Stimulated activated CD4-positive, alpha-beta T cell treated with anti-CD3 and anti-CD28 coated beads, Interleukin-2, amount 100 ng/mL, for 24 hours (primary cell): ENCODE results near the gene RHNO1.
"Not testable (repeated sequence)": the region's sequence is repeated elsewhere in the genome, so short reads cannot be mapped to it uniquely, and the experiment has no call there.

Source experiments
- DNase-seq, 2 donors: peaks; one replicate each; pipeline ENCODE4 v3.0.0-alpha.2; 2020

RHNO1 gene

DNA sequence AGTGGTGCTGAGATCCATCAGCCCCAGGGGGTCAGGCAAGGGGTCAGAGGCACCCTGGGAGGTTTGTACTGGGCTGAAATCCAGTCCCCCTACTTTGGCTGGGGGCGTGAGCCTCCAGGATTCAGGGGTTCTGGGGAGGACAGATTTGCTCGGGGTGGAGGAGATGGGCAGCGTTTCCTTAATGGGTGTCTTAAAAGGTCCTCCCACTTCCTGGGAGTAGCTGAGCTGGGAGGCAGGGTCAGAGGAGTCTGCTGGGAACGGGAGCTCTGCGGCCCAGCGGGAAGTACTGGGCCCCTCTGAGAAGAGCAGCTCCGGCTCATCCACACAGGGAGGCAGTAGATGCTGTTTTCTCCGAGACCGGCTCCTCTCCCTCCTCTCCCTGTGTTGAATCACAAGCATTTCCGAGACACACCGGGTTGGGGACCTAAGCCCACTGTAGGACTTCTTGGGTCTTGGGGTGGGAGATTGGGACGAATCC lies 18.0 kb upstream of the RHNO1 start:
- no peak for DNase-seq

DNA sequence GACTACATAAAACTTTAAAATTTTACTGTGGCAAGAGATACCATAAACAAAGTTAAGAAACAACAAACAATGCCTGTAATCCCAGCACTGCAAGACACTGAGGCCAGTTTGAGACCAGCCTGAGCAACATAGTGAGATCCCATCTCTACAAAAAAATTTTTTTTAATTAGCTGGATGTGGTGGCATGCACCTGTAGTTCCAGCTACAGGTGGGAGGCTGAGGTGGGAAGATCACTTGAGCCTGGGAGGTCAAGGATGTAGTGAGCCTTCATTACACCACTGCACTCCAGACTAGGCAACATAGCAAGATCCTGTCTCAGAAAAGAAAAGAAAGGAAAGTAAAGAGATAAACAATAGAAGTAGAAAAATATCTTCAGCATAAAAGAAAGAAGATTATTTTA lies 16.9 kb upstream of the RHNO1 start:
- no peak for DNase-seq

DNA sequence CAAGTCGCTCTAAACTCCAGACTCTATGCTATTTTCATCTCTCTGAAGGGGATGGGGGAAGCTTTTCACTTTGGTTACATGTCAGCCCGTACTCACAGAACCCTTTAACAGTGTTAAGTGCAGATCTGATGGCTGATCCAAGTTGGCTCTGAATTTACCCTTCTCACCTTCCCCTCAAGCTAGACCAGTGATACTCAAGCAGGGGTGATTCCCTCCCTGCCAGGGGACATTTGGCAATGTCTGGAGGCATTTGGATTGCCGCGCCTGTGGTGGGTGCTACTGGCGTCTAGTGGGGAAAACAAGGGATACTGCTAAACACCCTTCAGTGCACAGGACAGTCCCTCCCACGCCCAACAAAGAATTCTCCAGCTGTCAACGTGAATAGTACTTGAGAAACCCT lies 14.1 kb upstream of the RHNO1 start:
- no peak for DNase-seq

DNA sequence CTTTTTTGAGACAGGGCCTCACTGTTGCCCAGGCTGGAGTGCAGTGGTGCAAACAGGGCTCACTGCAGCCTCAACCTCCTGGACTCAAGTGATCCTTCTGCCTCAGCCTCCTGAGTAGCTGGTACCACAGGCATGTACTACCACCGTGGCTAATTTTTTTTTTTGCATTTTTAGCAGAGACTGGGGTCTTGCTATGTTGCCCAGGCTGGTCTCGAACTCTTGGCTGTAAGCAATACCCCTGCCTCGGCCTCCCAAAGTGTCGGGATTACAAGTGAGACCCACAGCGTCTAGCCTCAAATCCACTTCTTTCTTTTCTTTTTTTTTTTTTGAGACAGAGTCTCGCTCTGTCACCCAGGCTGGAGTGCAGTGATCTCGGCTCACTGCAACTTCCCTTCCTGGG lies 13.6 kb upstream of the RHNO1 start:
- not testable (repeated sequence) for DNase-seq

DNA sequence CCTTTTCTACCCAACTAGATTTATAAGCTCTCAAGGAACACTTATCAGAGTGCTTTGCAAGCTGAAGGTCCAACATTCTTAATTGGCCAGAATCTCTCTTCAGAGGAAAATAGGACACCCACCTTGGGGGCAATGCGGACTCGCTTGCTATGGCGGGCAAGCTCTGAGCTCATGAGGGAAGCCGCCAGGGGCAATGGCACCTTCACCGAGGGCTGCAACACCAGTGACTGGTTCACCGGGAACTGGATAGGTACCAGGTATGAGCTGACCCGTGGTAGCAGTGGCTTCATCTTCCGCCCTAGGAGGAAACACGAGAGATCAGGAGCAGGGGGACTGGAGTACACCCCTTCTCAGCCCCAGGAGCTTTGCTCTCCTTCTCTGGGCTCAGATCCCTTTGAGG lies 12.8 kb upstream of the RHNO1 start:
- no peak for DNase-seq

DNA sequence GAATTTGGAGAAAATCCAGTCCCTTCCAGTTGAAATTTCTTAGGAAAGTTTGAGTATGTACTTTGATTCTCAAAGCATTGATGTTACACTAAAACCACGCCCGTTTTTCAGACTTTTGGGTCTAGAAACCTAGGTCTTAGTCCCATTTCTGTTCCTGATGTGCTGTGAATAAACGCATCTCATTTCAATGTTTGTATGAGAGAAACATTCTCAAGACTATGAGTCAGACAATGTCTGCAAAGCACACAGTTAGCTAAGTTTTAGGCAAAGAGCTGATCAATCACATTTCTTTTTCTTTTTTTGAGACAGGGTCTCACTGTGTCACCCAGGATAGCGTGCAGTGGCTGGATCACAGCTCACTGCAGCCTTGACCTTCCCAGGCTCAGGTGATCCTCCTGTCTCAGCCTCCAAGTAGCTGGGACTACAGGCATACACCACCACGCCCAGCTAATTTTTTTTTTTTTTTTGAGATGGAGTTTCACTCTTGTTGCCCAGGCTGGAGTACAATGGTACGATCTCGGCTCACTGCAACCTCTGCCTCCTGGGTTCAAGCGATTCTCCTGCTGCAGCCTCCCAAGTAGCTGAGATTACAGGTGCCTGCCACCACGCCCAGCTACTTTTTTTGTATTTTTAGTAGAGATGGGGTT lies 7.9 kb upstream of the RHNO1 start:
- DNase-seq = not testable (repeated sequence)

DNA sequence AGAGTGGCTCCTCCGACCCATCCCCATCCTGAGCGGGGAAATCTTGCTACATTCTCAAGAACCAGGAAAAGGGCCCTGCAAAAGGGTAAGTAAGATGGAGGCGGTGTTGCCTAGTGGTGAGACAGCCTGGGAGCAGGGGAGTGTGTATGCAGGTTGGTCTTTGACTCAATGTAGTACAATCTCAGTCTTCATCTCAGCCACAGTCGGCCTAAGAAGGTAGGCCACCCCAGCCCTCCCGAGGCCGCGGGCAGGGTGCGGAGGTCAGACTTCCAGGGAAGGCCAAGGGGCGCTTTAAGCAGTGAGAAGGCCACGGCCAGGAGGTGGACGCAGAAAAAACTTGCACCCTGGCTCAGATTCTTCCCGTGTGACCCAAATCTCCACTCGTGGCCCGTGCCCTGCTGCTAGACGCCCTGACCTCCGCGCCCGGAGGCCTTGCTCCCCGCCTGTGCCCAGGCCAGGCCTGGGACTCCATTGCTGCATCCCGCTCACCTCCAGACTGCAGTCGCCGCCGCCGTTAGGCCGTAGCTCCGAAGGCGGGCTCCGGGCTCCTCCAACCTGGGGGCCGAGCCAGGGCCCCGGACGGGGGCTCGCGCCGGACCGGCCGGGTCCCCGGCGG lies 484 bp upstream of the RHNO1 start:
- DNase-seq = peak in 1 of 2 donors; percentile 39

DNA sequence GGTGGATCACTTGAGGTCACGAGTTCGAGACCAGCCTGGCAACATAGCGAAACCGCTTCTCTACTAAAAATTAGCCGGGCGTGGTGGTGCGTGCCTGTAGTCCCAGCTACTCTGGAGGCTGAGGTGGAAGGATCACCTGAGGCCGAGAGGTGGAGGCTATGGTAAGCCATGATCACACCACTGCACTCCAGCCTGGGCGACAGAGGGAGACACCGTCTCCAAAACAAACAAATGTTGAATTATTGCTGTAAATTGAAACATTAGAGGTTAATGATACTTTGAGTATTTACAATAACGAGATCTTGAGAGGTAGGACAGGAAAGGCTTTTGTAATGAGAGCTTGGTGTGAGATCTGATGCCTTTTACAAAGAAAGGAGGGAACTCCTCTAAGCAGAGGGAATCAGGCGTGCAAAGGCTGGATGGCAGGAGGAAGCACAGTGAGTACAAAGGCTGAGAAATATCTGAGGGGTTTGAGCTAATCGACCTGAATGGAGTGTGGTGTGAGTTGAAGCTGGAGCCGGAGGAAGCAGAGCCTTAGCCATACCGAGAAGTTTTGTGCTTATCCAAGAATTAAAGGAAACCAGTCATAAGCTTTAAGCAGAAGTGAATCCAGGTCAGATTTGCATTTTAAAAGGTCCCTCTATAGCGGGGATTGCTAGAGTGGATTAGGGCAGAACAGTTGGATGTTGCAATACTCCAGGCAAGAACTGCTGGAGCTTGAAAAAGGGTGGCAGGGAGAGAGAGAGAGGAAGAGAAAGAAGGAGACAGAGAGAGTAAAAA lies 1.1 kb downstream of the RHNO1 start:
- DNase-seq = peak in 1 of 2 donors; percentile 23

DNA sequence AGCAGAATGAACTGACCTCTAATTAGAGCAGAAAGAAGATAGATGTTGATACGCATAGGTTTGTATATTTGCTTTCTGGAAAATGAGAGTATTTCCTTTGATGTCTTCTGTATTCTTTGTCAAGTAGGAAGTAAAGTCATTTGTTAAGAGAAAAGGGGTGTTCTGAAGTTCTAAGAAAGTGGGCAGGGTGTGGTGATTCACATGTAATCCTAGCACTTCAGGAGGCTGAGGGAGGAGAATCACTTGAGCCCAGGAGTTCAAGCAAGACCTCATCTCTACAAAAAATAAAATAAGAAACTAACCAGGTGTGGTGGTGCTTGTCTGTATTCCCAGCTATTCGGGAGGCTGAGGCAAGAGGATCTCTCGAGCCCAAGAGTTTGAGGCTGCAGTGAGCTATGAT lies 2.8 kb downstream of the RHNO1 start:
- no peak for DNase-seq

DNA sequence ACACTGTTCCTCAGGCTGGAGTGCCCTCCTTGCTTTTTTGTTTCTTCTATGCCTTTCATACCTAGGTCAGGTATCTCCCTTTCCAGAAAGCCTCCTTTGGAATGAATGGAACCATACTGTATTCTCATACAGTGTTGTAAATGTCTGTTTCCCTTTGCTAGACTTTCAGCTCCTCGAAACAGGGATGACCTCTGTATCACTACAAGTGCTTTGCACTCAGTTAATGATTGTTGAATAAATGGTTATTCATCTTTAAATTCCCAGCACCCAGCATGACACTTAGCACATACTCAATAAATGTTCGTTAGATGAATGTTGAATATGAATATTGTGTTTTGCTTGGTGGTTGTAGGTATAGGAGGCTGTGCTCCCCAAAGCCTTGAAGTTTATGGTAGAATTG lies 7.8 kb downstream of the RHNO1 start:
- no peak for DNase-seq

DNA sequence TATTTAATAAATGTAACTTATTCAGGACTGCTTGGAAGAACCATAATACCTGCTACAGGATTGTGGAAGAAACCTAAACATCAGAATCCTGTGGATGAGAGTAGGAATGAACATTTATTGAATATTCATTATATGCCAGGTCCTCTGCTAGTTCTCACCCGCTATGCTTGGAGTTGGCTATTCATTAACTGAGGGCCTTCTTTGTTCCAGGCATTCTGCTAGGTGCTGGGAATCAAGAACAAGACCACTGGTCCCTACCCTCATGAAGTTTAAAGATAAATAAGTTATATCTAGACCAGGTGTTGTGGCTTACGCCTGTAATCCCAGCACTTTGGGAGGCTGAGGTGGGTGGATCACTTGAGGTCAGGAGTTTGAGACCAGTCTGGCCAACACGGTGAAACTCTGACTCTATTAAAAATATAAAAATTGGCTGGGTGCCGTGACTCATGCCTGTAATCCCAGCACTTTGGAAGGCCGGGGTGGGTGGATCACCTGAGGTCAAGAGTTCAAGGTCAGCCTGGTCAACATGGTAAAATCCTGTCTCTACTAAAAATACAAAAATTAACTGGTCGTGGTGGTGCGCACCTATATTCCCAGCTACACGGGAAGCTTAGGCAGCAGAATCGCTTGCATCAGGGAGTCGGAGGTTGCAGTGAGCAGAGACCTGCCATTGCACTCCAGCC lies 9.9 kb downstream of the RHNO1 start:
- no peak for DNase-seq

DNA sequence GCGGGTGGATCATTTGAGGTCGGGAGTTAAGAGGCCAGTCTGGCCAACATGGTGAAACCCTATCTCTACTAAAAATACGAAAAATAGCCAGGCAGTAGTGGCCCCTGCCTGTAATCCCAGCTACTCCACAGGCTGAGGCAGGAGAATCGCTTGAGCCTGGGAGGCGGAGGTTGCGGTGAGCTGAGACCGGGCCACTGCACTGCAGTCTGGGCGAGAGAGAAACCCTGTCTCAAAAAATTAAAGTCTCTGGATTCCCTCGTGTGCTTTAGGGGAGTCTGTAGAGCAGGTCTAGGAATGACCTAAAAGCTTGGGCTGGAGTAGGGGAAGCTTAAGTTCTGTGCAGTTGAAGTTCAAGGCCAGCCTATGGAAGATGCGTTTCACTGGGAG lies 13.0 kb downstream of the RHNO1 start:
- DNase-seq = no peak

DNA sequence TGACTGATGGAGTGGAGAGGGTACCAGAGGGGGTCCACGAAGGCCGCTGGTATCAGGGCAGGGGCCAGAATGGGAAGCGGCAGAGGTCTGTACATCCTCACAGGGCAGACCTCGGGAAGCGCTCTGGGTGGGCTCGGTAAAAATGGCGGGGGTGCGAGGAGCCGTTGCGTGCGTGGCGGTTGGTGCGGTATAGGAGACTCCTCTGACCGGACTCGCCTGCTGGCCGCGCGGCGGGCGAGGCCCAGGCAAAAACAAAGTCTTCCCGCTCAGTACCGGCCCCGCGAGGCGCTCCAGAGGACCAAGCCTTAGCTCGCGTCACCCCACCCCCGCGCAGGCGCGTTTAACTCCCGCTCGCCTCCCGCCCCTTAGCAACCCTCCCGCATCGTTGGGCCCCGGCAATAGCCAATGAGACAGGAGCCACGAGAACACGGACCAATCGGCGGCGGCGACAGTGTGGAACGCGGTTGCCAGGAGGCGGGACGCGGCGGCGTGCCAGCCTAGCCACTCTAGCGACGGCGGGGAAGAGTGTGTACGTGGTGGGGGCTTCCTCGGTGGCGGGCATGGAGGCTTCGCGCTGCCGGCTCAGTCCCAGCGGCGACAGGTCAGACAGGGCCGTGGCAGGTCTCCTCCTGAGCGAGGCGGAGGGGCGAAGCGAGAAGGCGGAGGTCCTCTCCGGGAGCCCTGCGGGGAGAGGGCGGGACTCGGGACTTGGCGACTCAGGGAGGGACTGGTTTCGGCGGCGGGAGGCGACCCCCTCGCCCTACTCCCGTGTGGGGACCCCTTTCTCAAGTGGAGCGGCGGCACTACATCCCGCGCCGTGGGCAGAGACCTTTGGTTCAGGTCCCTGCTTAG lies 13.6 kb downstream of the RHNO1 start, which contains the start of gene TULP3:
Gene TULP3 (plus strand): TSS at position 504 of the 852 bp plus-strand sequence. CDS start 57 bp downstream, at position 561.
- DNase-seq = peak; percentile 97 to 98

DNA sequence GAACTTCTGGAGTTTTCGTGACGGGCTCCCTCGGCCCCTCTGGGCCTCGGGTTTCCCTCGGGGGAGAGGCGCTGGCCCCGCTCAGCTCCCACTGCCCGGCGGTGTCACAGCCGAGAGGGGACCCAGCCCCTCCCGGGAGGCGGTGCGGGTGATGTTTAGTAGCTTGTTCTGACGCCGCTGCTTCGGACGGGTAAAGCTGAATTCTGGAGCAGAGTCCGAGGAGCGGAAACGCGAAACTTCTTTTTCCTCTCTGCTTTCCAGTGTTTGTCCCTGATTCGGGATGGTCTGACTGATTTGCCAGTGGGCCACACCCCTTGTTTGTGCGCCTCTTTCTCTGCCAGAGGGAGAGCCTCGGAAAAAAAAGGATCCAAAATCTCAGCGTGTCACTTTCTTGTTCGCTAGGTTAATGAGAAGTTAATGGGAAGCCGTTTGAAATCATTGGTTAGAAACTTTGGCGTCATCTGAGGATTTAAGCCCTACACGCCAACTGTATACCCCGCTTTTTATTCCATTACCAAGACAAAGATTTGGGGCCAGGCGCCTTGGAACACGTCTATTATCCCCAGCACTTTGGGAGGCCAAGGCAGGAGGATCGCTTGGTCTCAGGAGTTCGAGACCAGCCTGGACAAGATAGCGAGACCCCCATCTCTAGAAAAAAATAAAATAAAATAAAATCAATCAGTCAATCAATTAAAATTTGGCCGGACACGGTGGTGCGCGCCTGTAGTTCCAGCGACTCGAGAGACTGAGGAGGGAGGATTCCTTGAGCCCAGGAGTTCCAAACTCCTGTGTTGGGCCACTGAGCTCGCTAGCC lies 14.4 kb downstream of the RHNO1 start:
- peak; percentile 32 to 40 for DNase-seq

DNA sequence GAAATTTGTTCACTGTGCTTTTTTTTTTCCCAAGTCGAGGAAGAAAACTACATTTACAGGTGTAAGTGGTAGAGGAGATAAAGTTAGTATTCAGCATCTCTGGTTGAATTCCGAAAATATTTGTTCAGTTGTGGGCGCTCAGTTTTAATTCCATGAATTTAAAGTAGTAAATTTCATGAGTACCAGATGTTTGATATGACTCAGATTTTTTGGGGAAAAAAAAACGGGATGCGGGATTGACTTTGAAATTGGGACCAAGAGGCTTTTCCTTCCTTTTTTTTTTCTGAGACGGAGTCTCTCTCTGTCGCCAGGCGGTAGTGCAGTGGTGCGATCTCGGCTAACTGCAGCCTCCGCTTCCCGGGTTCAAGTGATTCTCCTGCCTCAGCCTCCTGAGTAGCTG lies 15.2 kb downstream of the RHNO1 start:
- DNase-seq = no peak

DNA sequence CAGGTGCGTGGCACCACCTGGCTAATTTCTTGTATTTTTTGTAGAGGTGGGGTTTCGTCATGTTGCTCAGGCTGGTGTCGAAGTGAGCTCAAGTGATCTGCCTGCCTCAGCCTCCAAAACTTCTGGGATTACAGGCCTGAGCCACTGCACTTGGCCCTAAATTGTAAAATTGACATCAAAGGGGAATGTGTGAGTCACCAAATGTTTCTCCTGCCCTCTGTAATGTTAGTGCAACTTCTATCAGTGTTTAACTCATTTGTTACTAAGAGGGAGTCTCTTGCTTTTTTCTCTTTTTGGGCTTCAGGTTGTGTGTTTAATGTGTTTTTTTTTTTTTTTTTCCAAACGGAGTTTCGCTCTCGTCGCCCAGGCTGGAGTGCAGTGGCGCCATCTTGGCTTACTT lies 16.0 kb downstream of the RHNO1 start:
- no peak for DNase-seq

DNA sequence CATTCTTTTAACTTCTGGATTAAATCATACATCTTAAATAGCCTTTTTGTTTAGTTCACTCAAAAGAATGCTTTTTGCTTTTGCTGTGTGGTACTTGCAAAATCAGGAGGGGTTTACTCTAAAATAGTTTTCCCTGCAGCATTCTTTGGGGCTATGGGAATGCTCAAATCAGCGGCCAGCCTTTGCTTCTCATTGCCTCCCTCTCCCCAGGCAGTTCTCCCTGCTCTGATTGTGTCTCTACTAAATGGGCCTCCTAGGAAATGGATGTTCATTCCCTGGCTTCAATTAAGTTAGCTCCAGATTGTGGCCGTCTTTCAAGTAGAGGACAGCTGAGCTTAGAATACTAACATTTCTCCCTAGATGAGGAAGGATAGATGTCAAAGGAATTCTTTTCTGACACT lies 18.0 kb downstream of the RHNO1 start:
- no peak for DNase-seq

DNA sequence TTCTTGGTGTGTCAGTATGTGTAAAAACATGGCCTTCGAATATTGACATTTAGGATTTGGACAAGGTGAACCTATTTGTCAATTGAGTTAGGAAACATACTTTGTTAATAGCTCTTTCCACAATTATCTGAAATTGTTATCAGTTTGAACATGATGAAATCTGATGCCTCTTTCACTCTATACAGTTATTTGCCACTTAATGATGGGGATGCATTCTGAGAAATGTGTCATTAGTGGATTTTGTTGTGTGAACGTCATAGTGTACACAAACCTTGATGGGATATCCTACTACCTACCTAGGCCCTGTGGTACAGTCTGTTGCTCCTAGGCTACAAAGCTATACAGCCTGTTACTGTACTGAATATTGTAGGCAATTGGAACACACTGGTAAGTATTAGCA lies 18.5 kb downstream of the RHNO1 start:
- no peak for DNase-seq

DNA sequence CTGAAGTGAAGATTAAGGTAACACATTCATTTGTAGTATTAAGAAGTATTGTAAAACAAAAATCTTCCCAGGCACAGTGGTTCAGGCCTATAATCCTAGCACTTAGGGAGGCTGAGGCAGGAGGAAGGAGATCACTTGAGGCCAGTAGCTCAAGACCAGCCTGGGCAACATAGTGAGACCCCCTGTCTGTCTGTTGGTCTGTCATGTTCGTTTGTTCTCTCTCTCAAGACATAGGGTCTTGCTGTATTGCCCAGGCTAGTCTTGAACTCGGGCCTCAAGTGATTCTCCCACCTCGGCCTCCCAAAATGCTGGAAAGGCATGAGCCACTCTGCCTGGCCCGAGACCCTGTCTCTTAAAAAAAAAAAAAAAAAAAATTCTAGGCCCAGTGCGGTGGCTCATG lies 20.4 kb downstream of the RHNO1 start:
- no peak for DNase-seq

DNA sequence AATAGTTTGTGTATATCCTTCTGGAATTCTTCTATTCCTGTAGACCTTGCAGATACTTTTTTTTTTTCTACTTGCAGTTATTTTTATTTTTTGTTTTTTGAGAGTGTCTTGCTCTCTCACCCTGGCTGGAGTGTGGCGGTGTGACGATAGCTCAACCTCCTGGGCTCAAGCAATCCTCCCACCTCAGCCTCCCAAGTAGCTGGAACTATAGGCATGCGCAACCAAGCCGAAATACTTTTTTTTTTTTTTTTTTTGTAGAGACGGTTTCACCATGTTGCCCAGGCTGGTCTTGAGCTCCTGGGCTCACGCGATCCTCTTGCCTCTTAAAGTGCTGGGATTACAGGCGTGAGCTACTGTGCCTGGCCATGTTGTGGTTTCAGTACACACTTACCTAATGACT lies 23.6 kb downstream of the RHNO1 start:
- no peak for DNase-seq

DNA sequence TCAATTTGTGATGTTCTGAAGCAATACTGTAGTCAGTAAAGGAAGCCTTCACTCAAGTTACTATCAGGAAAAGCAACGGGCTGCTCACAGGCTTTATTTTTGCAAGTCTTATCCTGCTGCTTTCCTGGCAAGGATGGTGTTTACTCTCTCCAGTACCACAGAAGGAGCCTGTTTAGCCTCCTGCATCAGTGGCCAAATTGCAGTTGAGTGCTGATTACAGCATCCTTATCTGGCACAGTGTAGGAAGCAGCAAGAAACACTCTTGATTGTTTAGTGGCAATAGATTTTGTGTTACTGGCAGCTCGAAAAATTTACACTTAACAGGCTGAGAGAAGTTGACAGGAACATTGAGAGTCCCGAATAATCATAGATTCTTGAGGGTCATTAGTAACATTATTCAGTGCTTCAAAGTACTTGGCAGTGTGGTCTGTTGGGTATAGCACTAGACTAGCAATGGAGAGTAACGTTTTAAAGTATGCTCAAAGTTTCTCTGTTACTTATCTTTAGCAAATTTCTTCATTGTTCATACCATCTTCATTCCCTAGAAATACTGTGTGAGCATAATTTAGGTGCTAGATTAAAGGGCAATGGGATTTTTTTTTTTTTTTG lies 25.4 kb downstream of the RHNO1 start:
- no peak for DNase-seq
